Measurements from ENCODE around the gene KLF18. TPM values are rescaled to one million over a fixed set of nuclear protein-coding genes. Genes with fewer than 3 reads are reported as not detected.

Gene KLF18
- total RNA-seq (not detected), polyA plus RNA-seq (not detected), total RNA-seq (0 reads per million in 6 experiments)

- Mint-ChIP-seq H3K4me3 (no peak within 1 kb of the TSS), H3K9me3 (peaks cover 1 to 35% (median 18%) of the 10 kb centered on the region in 9 donors), H3K27ac (no peak within 1 kb of the TSS), H3K36me3 (peaks cover 0 to 17% (median 2%) of the 10 kb centered on the region in 3 donors), H3K4me1 (no peaks in the 10 kb centered on the region), H3K27me3 (peaks cover 4 to 11% (median 10%) of the 10 kb centered on the region in 5 donors)
- no peak for ATAC-seq
- no peak for DNase-seq
- POLR2A ChIA-PET, result no interaction called here
Measured at GRCh38 chr1:44141531-44141930, at the start of gene KLF18. TSS of gene KLF18 (minus strand) at chr1:44141631. CDS start at chr1:44141631, 0 bp downstream.

GRCh38 chr1:44174630-44175029, 33.2 kb upstream of the KLF18 start:
- H3K27me3 Mint-ChIP-seq, result peaks cover 0 to 15% (median 14%) of the 10 kb centered on the region in 5 donors

GRCh38 chr1:44170281-44170823, 28.9 kb upstream of the KLF18 start:
- no peak for ATAC-seq
- POLR2A ChIA-PET, result no interaction called here
- H3K9me3 Mint-ChIP-seq, result peaks cover 0 to 34% (median 14%) of the 10 kb centered on the region in 9 donors

More at GRCh38 chr1:44174630-44175029, 33.2 kb upstream of the KLF18 start:
- POLR2A ChIA-PET, result no interaction called here
- no peak overlapping the region for H3K27ac Mint-ChIP-seq
- H3K4me1 Mint-ChIP-seq, result no peaks in the 10 kb centered on the region
- ATAC-seq, result no peak
- DNase-seq, result no peak
- no peak overlapping the region for H3K4me3 Mint-ChIP-seq
- H3K36me3 Mint-ChIP-seq, result peaks cover 0 to 8% (median 2%) of the 10 kb centered on the region in 3 donors
- H3K9me3 Mint-ChIP-seq, result peaks cover 0 to 21% (median 0%) of the 10 kb centered on the region in 9 donors

GRCh38 chr1:44168520-44169098, 27.2 kb upstream of the KLF18 start:
- POLR2A ChIA-PET, result no interaction called here
- Mint-ChIP-seq H3K36me3 (peaks cover 0 to 19% (median 0%) of the 10 kb centered on the region in 3 donors), H3K27ac (peak overlapping the region in 1 of 10 donors; percentile 11), H3K4me1 (no peaks in the 10 kb centered on the region), H3K4me3 (no peak overlapping the region), H3K9me3 (peaks cover 0 to 24% (median 11%) of the 10 kb centered on the region in 9 donors), H3K27me3 (peaks cover 4 to 26% (median 17%) of the 10 kb centered on the region in 5 donors)
- ATAC-seq (no peak), DNase-seq (no peak)

More at GRCh38 chr1:44170281-44170823, 28.9 kb upstream of the KLF18 start:
- no peak for DNase-seq
- H3K4me3 Mint-ChIP-seq, result no peak overlapping the region
- no peak overlapping the region for H3K27ac Mint-ChIP-seq
- H3K36me3 Mint-ChIP-seq, result peaks cover 0 to 26% (median 2%) of the 10 kb centered on the region in 3 donors
- H3K27me3 Mint-ChIP-seq, result peaks cover 6 to 31% (median 19%) of the 10 kb centered on the region in 5 donors
- no peaks in the 10 kb centered on the region for H3K4me1 Mint-ChIP-seq

GRCh38 chr1:44161546-44161945, 20.1 kb upstream of the KLF18 start:
- Mint-ChIP-seq H3K4me3 (no peak overlapping the region), H3K4me1 (no peaks in the 10 kb centered on the region), H3K27me3 (peaks cover 0 to 5% (median 0%) of the 10 kb centered on the region in 5 donors), H3K27ac (no peak overlapping the region), H3K9me3 (peaks cover 0 to 13% (median 0%) of the 10 kb centered on the region in 9 donors), H3K36me3 (peaks cover 0 to 10% (median 0%) of the 10 kb centered on the region in 3 donors)
- DNase-seq, result no peak
- POLR2A ChIA-PET, result no interaction called here
- ATAC-seq, result no peak

- DNase-seq (no peak), ATAC-seq (no peak)
- peak overlapping the region in 3 of 10 donors; percentile 0 to 46 (median 39) for H3K27ac Mint-ChIP-seq
- H3K4me1 Mint-ChIP-seq, result no peaks in the 10 kb centered on the region
- POLR2A ChIA-PET, result no interaction called here
- no peak overlapping the region for H3K4me3 Mint-ChIP-seq
- H3K27me3 Mint-ChIP-seq, result no peaks in the 10 kb centered on the region
- peaks cover 0 to 13% (median 0%) of the 10 kb centered on the region in 9 donors for H3K9me3 Mint-ChIP-seq
- peaks cover 0 to 10% (median 0%) of the 10 kb centered on the region in 3 donors for H3K36me3 Mint-ChIP-seq
Measured at GRCh38 chr1:44158871-44159270, 17.4 kb upstream of the KLF18 start.

- POLR2A ChIA-PET, result no interaction called here
- H3K27me3 Mint-ChIP-seq, result peaks cover 0 to 9% (median 0%) of the 10 kb centered on the region in 5 donors
- no peak overlapping the region for H3K4me3 Mint-ChIP-seq
- peaks cover 0 to 13% (median 0%) of the 10 kb centered on the region in 9 donors for H3K9me3 Mint-ChIP-seq
- no peak overlapping the region for H3K27ac Mint-ChIP-seq
- H3K36me3 Mint-ChIP-seq, result peaks cover 0 to 10% (median 0%) of the 10 kb centered on the region in 3 donors
- no peaks in the 10 kb centered on the region for H3K4me1 Mint-ChIP-seq
- DNase-seq (no peak), ATAC-seq (no peak)
Measured at GRCh38 chr1:44157903-44158302, 16.5 kb upstream of the KLF18 start.

- H3K4me3 Mint-ChIP-seq, result no peak overlapping the region
- POLR2A ChIA-PET, result no interaction called here
Measured at GRCh38 chr1:44154049-44154448, 12.6 kb upstream of the KLF18 start.

GRCh38 chr1:44152692-44153091, 11.3 kb upstream of the KLF18 start:
- POLR2A ChIA-PET, result no interaction called here
- no peak for ATAC-seq
- Mint-ChIP-seq H3K9me3 (peaks cover 0 to 2% (median 0%) of the 10 kb centered on the region in 9 donors), H3K4me1 (no peaks in the 10 kb centered on the region), H3K36me3 (no peaks in the 10 kb centered on the region), H3K27me3 (peaks cover 3 to 21% (median 4%) of the 10 kb centered on the region in 5 donors), H3K27ac (no peak overlapping the region), H3K4me3 (no peak overlapping the region)
- DNase-seq, result no peak

More at GRCh38 chr1:44154049-44154448, 12.6 kb upstream of the KLF18 start:
- Mint-ChIP-seq H3K36me3 (no peaks in the 10 kb centered on the region), H3K9me3 (no peaks in the 10 kb centered on the region), H3K27me3 (peaks cover 3 to 21% (median 4%) of the 10 kb centered on the region in 5 donors), H3K4me1 (no peaks in the 10 kb centered on the region), H3K27ac (no peak overlapping the region)
- ATAC-seq (no peak), DNase-seq (no peak)

- POLR2A ChIA-PET, result interaction anchor here (0.6 kb wide), 1 partner anchor 1819 kb away, joined by 5 read pairs; no protein-coding TSS in a partner anchor
- peaks cover 3 to 21% (median 4%) of the 10 kb centered on the region in 5 donors for H3K27me3 Mint-ChIP-seq
- ATAC-seq, result no peak
Measured at GRCh38 chr1:44151808-44152207, 10.4 kb upstream of the KLF18 start.

GRCh38 chr1:44151332-44151731, 9.9 kb upstream of the KLF18 start:
- POLR2A ChIA-PET, result interaction anchor here (0.6 kb wide), 1 partner anchor 1819 kb away, joined by 5 read pairs; no protein-coding TSS in a partner anchor
- DNase-seq (no peak), ATAC-seq (no peak)
- H3K27me3 Mint-ChIP-seq, result peaks cover 3 to 21% (median 4%) of the 10 kb centered on the region in 5 donors
- peaks cover 0 to 12% (median 3%) of the 10 kb centered on the region in 9 donors for H3K9me3 Mint-ChIP-seq
- H3K4me3 Mint-ChIP-seq, result no peak overlapping the region
- H3K4me1 Mint-ChIP-seq, result no peaks in the 10 kb centered on the region
- no peak overlapping the region for H3K27ac Mint-ChIP-seq
- H3K36me3 Mint-ChIP-seq, result no peaks in the 10 kb centered on the region

More at GRCh38 chr1:44151808-44152207, 10.4 kb upstream of the KLF18 start:
- no peak for DNase-seq
- Mint-ChIP-seq H3K27ac (no peak overlapping the region), H3K4me3 (no peak overlapping the region), H3K4me1 (no peaks in the 10 kb centered on the region), H3K36me3 (no peaks in the 10 kb centered on the region), H3K9me3 (peaks cover 0 to 7% (median 0%) of the 10 kb centered on the region in 9 donors)

- Mint-ChIP-seq H3K4me1 (no peaks in the 10 kb centered on the region), H3K4me3 (no peak overlapping the region), H3K27ac (no peak overlapping the region), H3K36me3 (peaks cover 0 to 17% (median 2%) of the 10 kb centered on the region in 3 donors), H3K27me3 (peaks cover 2 to 11% (median 7%) of the 10 kb centered on the region in 5 donors), H3K9me3 (peaks cover 3 to 44% (median 18%) of the 10 kb centered on the region in 9 donors)
- DNase-seq (no peak), ATAC-seq (no peak)
- POLR2A ChIA-PET, result no interaction called here
Measured at GRCh38 chr1:44147582-44147981, 6.2 kb upstream of the KLF18 start.

Data from naive thymus-derived CD8-positive, alpha-beta T cell (primary cell).